Activated T-helper 9 cell treated with anti-CD3 and anti-CD28 coated beads, Interleukin-2, amount 50 U/mL, for 16 hours (primary cell): ENCODE measurements around the gene DBNL.

ENCODE experiments used
- DNase-seq: peaks from one replicate; pipeline ENCODE4 v3.0.0-alpha.2; 2020; ENCODE audit warnings: low read depth

DBNL gene

GRCh38 chr7:44100458-44101302, 56.2 kb downstream of the DBNL start:
- DNase-seq = no peak

- DNase-seq = no peak
These were observed 56.9 kb downstream of the DBNL start for GRCh38 chr7:44101303-44101965.

DNA sequence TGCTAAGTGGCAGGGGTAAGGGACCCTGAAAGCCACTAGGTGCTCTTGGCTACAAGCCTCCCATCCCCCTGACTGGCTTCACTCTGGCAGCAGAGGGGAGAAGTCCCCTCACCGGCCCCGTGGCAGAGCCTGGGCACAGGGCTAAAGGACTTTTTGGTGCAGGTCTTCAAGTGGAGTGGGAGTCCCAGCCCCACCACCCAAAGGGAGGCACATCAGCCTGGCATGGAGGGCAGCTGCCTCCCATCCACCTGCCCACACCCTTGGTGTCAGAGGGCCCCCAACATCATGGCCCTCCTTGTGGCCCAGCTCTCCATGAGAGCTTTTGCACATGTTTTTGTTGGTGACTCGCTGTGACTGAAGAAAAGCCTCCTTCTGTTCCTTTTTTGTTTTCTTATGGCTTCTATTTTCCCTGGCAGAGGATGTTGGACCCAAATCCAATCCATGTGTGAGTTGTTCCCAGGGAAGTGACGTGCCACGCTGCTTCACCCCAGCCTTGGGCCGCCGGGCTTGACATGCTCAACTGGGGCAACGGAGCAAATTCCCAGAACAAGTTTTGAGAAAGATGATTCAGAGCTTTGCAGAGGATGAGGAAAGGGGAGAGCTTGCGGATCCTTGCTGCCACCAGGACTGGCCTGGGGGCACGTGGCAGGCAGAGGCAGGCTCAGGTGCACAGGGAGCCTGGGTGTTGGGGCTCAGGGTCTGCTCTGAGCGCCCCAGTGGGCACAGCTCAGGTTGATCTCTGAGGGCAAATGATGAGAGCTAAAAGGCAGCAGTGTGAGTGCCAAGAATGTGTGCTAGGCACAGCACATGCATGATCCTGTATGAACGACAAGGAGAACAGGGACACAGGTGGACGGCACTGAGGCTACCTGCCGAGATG, 57.7 kb downstream of the DBNL start:
- DNase-seq = no peak

- DNase-seq = no peak
These were observed 58.5 kb downstream of the DBNL start for GRCh38 chr7:44102846-44103565.

DNA sequence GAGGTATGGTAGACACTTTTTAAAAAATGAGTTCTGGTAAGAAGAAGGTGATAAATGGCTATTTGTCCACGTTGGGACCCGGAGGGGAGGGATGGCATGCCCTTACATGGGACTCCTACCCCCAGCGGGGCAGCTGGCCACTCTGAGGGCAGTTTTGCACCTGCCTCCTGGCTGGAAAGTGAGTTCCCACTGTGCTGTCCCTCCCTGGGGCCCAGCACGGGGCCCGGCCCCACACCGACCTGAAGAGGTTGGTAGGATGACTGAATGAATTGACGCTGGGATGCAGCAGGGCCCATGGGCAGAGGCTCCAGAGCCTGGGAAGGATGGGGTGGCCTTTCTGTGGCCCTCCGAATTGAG, 59.0 kb downstream of the DBNL start:
- no peak for DNase-seq

DNA sequence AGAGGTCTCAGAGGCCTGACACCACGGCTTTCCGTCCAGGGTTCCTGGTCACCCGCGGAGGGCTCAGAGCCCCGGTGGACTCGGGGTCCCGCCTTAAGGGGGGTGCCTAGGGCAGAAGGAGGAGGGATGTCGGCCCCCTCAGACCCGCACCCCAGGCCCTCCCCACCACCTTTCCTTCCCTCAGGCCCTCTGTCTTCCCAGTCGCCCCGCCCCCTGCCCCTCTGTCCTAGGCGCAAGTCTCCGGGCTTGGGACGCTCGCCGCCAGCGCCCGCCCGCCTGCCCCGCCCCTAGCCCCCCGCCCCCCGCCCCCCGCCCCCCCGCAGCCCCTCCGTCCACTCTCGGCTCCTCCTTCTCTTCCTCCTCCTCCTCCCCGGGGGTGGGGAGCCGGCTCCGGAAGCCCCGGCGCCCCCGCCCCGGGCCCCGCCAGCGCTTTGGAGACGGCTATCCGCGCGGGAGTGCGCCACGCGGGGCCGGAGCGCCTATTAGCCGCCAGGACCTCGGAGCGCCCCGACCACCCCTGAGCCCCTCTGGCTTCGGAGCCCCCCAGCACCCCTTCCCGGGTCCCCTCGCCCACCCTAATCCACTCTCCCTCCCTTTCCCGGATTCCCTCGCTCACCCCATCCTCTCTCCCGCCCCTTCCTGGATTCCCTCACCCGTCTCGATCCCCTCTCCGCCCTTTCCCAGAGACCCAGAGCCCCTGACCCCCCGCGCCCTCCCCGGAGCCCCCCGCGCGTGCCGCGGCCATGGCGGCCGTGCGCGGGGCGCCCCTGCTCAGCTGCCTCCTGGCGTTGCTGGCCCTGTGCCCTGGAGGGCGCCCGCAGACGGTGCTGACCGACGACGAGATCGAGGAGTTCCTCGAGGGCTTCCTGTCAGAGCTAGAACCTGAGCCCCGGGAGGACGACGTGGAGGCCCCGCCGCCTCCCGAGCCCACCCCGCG, 59.7 kb downstream of the DBNL start, which contains the start of gene AEBP1:
Gene AEBP1, plus strand, starts transcription at position 423 of the 937 bp plus-strand sequence. Its CDS starts 321 bp downstream, at position 744.
- DNase-seq = no peak

DNA sequence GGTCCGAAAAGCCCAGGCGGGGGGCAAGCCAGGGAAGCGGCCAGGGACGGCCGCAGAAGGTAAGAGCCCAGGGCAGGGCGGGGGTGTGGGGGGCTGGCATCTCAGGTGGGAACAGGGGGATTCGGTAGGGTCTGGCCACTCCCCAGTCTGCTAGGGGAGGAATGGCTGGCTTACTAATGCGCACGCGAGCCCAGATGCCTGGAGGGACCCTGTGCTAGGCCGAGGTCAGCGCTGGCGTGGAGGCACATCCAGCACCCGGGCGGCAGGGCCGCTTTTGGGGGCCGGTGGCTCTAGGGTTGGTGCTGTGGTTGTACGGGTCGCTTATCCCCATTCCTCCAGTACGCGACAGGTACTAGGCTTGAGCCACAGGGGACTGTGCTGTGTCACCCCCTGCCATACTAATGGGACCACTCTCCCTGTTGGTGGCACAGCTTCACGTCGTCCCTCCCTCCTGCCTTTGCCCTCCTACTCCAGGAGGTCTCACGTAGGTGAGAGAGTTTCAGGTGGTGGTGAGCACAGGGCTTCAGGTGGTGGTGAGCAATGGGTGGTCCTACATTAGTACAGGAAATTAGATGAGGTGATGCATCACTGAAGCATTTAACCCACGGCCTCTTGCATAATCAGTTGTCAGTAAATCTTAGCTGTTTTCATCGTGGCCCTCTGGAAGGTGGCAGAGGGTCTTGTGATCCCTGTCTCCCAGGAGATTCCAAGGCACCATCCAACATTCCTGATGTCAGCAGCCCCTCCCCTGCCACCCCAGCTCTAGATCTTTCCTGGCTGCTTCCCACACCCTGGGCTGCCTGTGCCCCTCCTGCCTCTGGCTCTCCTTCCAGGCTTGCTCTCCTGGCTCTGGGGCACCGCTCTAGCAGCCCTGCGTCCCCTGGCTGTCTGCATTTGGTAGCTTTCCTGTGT, 60.6 kb downstream of the DBNL start:
- DNase-seq = no peak

DNA sequence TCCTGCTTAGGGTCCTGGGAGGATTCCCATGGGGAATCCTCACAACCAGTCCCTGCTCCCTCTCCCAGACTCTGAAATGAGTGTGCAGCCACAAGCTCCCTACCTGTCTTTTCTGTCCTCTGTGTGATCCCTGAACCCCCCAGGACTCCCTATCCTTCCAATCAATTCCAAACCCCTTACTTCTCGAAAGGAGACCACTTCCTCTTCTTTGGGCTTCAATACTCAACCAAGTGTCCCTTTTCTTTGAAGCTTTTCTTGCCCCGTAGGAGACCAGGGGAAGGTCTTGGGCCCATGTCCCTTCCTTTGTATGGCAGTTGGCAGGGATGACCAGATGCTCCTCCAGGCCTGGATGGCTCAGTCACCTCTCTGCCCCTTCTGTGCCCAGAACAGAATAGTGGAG, 61.3 kb downstream of the DBNL start:
- no peak for DNase-seq

DNA sequence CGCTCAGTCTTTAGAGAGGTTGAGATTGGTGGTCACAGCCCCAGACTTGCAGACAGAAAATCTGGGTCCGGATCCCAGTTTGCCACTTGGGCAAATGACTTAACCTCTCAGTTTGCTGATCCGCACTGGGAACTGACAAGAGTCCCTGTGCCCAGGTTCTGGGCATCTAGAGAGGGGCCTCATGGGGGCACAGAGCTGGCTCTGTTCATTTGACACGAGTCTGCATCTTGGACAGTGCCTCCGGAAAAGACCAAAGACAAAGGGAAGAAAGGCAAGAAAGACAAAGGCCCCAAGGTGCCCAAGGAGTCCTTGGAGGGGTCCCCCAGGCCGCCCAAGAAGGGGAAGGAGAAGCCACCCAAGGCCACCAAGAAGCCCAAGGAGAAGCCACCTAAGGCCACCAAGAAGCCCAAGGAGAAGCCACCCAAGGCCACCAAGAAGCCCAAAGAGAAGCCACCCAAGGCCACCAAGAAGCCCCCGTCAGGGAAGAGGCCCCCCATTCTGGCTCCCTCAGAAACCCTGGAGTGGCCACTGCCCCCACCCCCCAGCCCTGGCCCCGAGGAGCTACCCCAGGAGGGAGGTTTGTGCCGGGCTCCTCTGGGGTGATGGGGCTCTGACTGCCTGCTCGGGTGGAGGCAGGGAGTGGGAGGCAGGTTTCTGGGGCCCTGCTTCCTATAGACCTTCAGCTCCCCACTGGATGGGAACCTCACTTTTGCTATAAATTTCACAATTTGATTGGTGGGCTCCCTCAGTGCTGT, 62.0 kb downstream of the DBNL start:
- DNase-seq = no peak

- DNase-seq = no peak
These were observed 62.8 kb downstream of the DBNL start for GRCh38 chr7:44107116-44107960.

DNA sequence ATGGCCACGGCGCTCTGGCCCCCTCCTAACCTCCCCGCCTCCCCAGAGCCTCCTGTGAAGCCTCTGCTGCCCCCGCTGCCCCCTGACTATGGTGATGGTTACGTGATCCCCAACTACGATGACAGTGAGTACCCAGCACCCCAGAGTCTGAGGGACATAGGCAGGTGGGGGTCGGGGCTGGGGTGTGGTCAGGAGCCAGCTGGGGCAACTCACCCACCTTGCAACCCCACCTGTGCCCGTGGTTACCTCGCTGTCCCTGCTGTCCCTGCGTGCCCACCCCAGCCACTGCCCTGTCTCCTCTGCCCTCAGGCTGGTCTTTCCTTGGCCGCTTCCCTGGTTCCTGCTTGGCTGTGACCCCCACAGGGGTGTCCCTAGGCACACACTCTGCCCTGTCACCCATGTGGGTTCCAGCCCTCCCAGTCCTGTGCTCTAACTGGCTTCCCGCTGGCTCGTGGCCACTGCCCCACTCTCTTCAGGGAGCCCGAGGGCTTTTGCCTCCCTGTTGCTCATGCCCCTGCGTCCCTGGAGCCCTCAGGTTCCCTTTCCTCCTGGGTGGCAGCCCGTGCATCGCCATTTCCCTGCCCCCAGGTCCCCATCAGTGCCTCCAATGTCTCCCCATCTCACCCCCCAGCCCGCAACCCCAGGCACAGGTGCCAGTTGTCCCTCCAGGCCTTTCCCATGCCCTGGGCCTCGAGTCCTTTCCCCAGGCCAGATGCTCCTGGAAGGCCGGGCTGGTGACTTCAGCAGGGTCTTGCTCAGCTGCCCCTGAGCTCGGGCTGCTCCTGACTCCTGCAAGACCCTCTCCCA, 63.7 kb downstream of the DBNL start:
- DNase-seq = no peak

GRCh38 chr7:44108768-44109750, 64.6 kb downstream of the DBNL start:
- no peak for DNase-seq

- DNase-seq = no peak
These were observed 65.5 kb downstream of the DBNL start for GRCh38 chr7:44109991-44110390.

- DNase-seq = no peak
These were observed 66.5 kb downstream of the DBNL start for GRCh38 chr7:44110719-44111635.
